HepG2 (cell line): ENCODE measurements around the gene ZNF524. TPM values are rescaled to one million over a fixed set of nuclear protein-coding genes. Genes with fewer than 3 reads are reported as not detected.

ENCODE experiments used
- ATAC-seq: fragments of 200-7000 bp; cut with Tn5 transposase; 3 replicates; pipeline ENCODE4 v1.9.1; 2020; ENCODE audit warnings: mild to moderate bottlenecking, moderate library complexity
- BruUV-seq: library from RNA; stranded (reverse); fragments of 400-500 nt; replicated peaks from 2 replicates; lab custom pipeline; 2021; lab: Mats Ljungman, UMichigan
- CTCF ChIA-PET: fragments of 300-600 bp; formaldehyde crosslinking; extraction: SDS; loops from one replicate; lab custom pipeline; 2021; ENCODE audit warnings: low total read pairs, inconsistent platforms, low intra/inter-chr PET ratio; lab: Yijun Ruan, JAX
- POLR2A ChIA-PET: fragments of 350-600 bp; sonication (Branson Sonifier 250); formaldehyde crosslinking; loops from one replicate; lab custom pipeline; 2020; ENCODE audit warnings: antibody characterized with exemption, inconsistent platforms; lab: Yijun Ruan, JAX
- DNase-seq: peaks from one replicate; pipeline ENCODE4 v3.0.0-alpha.2; 2015; ENCODE audit warnings: low spot score
- FAIRE-seq: peaks from 3 replicates; lab custom pipeline; 2011; peaks lifted over from hg19 to GRCh38; lab: Jason Lieb, UNC
- H2AFZ ChIP-seq: one replicate; pipeline ENCODE4 v1.6.1; 2011; ENCODE audit warnings: low read length, inconsistent platforms
- H3K27ac ChIP-seq: fragments of 300-600 bp; 3 replicates; pipeline ENCODE4 v1.8.0; 2011; ENCODE audit warnings: mixed run types, mild to moderate bottlenecking, mixed read lengths, low read length, inconsistent platforms; ENCODE audit not compliant: insufficient read depth; ENCODE audit errors: extremely low read length
- H3K27me3 ChIP-seq, 2 experiments: fragments of 200-600 bp in 1 of 2; 2 replicates in 1 of 2; 3 replicates in 1 of 2; pipeline versions ENCODE4 v1.6.0 to v1.8.0; 2011; ENCODE audit warnings: low read length in 2 of 2, mild to moderate bottlenecking in 2 of 2, moderate library complexity in 2 of 2, inconsistent platforms in 1 of 2; ENCODE audit not compliant: insufficient read depth in 2 of 2, control insufficient read depth in 1 of 2
- H3K36me3 ChIP-seq, 2 experiments: fragments of 200-600 bp in 1 of 2; replicated peaks in 1 of 2; 2 replicates in 1 of 2; 3 replicates in 1 of 2; pipeline versions ENCODE4 v1.5.1 to v1.8.0; 2011; ENCODE audit warnings: low read length in 2 of 2, inconsistent platforms in 1 of 2; ENCODE audit not compliant: insufficient read depth in 2 of 2, control insufficient read depth in 1 of 2
- H3K4me1 ChIP-seq: 2 replicates; pipeline ENCODE4 v1.5.1; 2012; ENCODE audit warnings: low read length, inconsistent platforms; ENCODE audit not compliant: insufficient read depth
- H3K4me2 ChIP-seq: 2 replicates; pipeline ENCODE4 v1.6.0; 2011; ENCODE audit warnings: low read depth, low read length, inconsistent platforms
- H3K4me3 ChIP-seq, 3 experiments: fragments of 200-600 bp in 1 of 3; sonication (generic), shearing (Covaris generic) in 1 of 3; replicated peaks in 1 of 3; 2 replicates each; pipeline ENCODE4 v1.5.1; 2011 to 2016; ENCODE audit warnings: low read length in 3 of 3, inconsistent platforms in 2 of 3, low read depth in 2 of 3, mild to moderate bottlenecking in 2 of 3, control low read depth in 1 of 3, mixed read lengths in 1 of 3; ENCODE audit not compliant: insufficient read depth in 1 of 3
- H3K79me2 ChIP-seq: one replicate; pipeline ENCODE4 v1.6.1; 2011; ENCODE audit warnings: low read length, inconsistent platforms; ENCODE audit not compliant: insufficient read depth
- H3K9ac ChIP-seq: 2 replicates; pipeline ENCODE4 v1.6.0; 2011; ENCODE audit warnings: mild to moderate bottlenecking, low read depth, low read length, inconsistent platforms; ENCODE audit not compliant: insufficient read depth
- H3K9me3 ChIP-seq: 2 replicates; pipeline ENCODE4 v1.5.1; 2012; ENCODE audit warnings: mild to moderate bottlenecking, low read length
- H4K20me1 ChIP-seq: 2 replicates; pipeline ENCODE4 v1.6.0; 2011; ENCODE audit warnings: inconsistent platforms, mild to moderate bottlenecking, low read length, moderate library complexity; ENCODE audit not compliant: insufficient read depth
- ATF1 ChIP-seq: IDR thresholded peaks from 2 replicates; pipeline ENCODE4 v1.6.1; 2016; ENCODE audit warnings: mild to moderate bottlenecking, control low read depth
- HNRNPK ChIP-seq: fragments of 200-400 bp; formaldehyde crosslinking; IDR thresholded peaks from 2 replicates; pipeline ENCODE4 v1.6.1; 2018; ENCODE audit warnings: low read length, low read depth, moderate library complexity, mild to moderate bottlenecking; ENCODE audit not compliant: poor library complexity, severe bottlenecking
- POLR2AphosphoS5 ChIP-seq: IDR thresholded peaks from 2 replicates; pipeline ENCODE4 v1.6.1; 2012; ENCODE audit warnings: low read depth, low read length
- RBFOX2 ChIP-seq: fragments of 200-400 bp; formaldehyde crosslinking; IDR thresholded peaks from 2 replicates; pipeline ENCODE4 v1.6.1; 2017; ENCODE audit warnings: low read depth, mild to moderate bottlenecking, low read length
- TSC22D2 ChIP-seq: sonication (generic); formaldehyde crosslinking; IDR thresholded peaks from 2 replicates; pipeline ENCODE4 v1.5.1; 2020; ENCODE audit warnings: missing genetic modification reagents, mild to moderate bottlenecking, borderline replicate concordance
- ZBTB38 ChIP-seq: sonication (generic); formaldehyde crosslinking; IDR thresholded peaks from 2 replicates; pipeline ENCODE4 v1.5.1; 2020; ENCODE audit warnings: mild to moderate bottlenecking, missing genetic modification reagents
- ZNF451 ChIP-seq: sonication (generic); formaldehyde crosslinking; IDR thresholded peaks from 2 replicates; pipeline ENCODE4 v1.5.0; 2020; ENCODE audit warnings: mild to moderate bottlenecking, missing genetic modification reagents
- ZSCAN9 ChIP-seq: IDR thresholded peaks from 2 replicates; pipeline ENCODE4 v1.6.1; 2016; ENCODE audit warnings: borderline replicate concordance
- WGBS: methylation state at CpG from one replicate; pipeline ENCODE4 v1.1.6; 2017; ENCODE audit warnings: low lambda C conversion rate; 5-methylcytosine and 5-hydroxymethylcytosine counted together
- in situ Hi-C: cut with HindIII; loops from 2 replicates; pipeline ENCODE4 v1.10.0; 2017; ENCODE audit warnings: low pct_unique_long_range_greater_than_20kb; ENCODE audit not compliant: extremely low pct_ligation_motif_present
- intact Hi-C: fragments of 100-400 bp; cut with micrococcal nuclease; formaldehyde crosslinking; loops from one replicate; pipeline ENCODE4 v1.10.0; 2022; ENCODE audit not compliant: unreplicated experiment
- polyA plus RNA-seq, 8 experiments: library from polyadenylated mRNA; depleted of rRNA in 3 of 8; stranded (reverse) in 7 of 8; unstranded in 1 of 8; fragments of >200 nt; fragmentation: Illumina TruSeq in 4 of 8; extraction: Trizol in 4 of 8; gene quantifications; 2 replicates each; pipeline versions ENCODE4 v1.2.1 to v1.2.3, GENCODE V29; 2011 to 2016; ENCODE audit warnings: low read depth in 4 of 8, missing spikeins in 1 of 8, mixed read lengths in 1 of 8; ENCODE audit not compliant: insufficient read depth in 1 of 8
- total RNA-seq, 5 experiments: library from RNA; depleted of rRNA; stranded (reverse); fragments of >200 nt; fragmentation: Illumina TruSeq; extraction: Trizol; gene quantifications; 2 replicates each; pipeline ENCODE4 v1.2.3, GENCODE V29; 2016; ENCODE audit warnings: low read depth in 1 of 5
- TF ChIP-seq, protein P1 (sequence below): sonication (generic); formaldehyde crosslinking; conservative IDR thresholded peaks from 2 replicates; pipeline ENCODE4 v1.8.0; 2022; ENCODE audit warnings: mild to moderate bottlenecking, moderate library complexity, missing genetic modification reagents
- TF ChIP-seq, protein P2 (sequence below): sonication (generic); formaldehyde crosslinking; IDR thresholded peaks from 2 replicates; pipeline ENCODE4 v1.4.0; 2020; ENCODE audit warnings: missing genetic modification reagents

Gene ZNF524
- total and polyA plus RNA-seq, 2 of the 13 experiments (the other 11 are each of a cell fraction or from before 2014, with no cell fraction given): 3.2 to 4.6 TPM

DNA sequence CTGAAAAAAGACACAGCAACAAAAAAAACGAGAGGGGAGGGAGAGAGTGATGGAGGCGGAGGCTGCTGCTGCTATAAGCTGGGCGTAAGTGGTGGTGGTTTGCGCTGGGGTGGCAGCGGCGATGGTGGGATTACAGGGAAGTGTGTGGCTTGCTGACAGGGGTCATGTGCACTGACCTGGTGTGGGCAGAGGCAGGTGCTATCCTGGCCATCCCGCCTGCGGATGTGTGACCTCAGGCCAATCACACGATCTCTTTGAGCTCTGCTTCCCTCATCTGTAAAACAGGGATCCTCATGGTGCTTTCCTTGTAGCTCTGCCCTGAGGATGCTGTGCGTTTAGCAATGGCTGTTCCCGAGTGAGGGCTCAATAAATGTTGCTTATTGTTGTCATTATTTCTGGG is 37.4 kb downstream of the ZNF524 start:
- no peak overlapping the region for H3K9ac ChIP-seq
- in situ Hi-C loops: no loop called here
- CTCF ChIA-PET: no interaction called here

DNA sequence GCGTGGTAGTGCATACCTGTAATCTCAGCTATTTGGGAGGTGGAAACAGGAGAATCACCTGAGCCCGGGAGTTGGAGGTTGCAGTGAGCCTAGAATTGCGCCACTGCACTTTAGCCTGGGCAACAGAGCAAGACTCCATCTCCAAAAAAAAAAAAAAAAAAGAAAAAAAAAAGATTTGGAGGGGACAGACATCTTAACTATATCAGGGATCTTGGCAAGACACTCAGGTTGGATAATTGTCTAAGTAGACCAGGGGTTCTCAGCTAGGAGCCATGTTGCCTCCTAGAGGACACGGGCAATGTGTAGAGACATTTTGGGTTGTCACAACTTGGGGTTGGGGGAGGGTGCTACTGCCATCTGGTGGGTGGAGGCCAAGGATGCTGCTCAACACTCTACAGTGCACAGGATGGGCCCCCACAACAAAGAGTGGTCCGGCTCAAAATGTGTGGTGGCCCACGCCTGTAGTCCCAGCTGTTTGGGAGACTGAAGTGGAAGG is 38.8 kb downstream of the ZNF524 start:
- CTCF ChIA-PET: no interaction called here
- FAIRE-seq (peak; percentile 80), DNase-seq (peak; percentile 66), ATAC-seq (peak; percentile 6; the same call in 2 of the 3 replicates)
- Histone ChIP-seq H3K9me3 (no peaks in the 10 kb centered on the region), H3K79me2 (peaks cover 40% of the 10 kb centered on the region), H3K4me3 (peak overlapping the region in 1 of 3 experiments; percentile 4; a peak in 2 of 6 replicates), H3K27me3 (no peaks in the 10 kb centered on the region; a peak in 1 of 5 replicates), H3K36me3 (no peaks in the 10 kb centered on the region), H3K4me1 (peaks cover 51% of the 10 kb centered on the region), H3K4me2 (no peak overlapping the region), H4K20me1 (no peaks in the 10 kb centered on the region), H3K9ac (no peak overlapping the region), H3K27ac (no peak overlapping the region), H2AFZ (no peak overlapping the region)
- BruUV-seq: no TSS peak
- in situ Hi-C loops: no loop called here
- 62% methylated on average over 6 of the region's 6 CpGs for WGBS
- intact Hi-C loops: loop anchor here (10.0 kb wide), 1 partner anchor 54 kb away; the partner anchor contains the start of gene ZNF579
- POLR2A ChIA-PET: interaction anchor here (1.0 to 1.5 kb wide), 3 partner anchors 12 to 33 kb away, joined by 3 to 5 read pairs (median 4); partner anchors contain the start of genes ZNF784 and ZNF865
- 0 out of 2 replicates have a peak, but pooled peaks have one; percentile 43 for TF ChIP-seq ZBTB38 (CRISPR knock-in tag)
- TF ChIP-seq ZNF451 (CRISPR knock-in tag): no peak
- TF ChIP-seq TSC22D2 (CRISPR knock-in tag): no peak
- TF ChIP-seq, protein P1, sequence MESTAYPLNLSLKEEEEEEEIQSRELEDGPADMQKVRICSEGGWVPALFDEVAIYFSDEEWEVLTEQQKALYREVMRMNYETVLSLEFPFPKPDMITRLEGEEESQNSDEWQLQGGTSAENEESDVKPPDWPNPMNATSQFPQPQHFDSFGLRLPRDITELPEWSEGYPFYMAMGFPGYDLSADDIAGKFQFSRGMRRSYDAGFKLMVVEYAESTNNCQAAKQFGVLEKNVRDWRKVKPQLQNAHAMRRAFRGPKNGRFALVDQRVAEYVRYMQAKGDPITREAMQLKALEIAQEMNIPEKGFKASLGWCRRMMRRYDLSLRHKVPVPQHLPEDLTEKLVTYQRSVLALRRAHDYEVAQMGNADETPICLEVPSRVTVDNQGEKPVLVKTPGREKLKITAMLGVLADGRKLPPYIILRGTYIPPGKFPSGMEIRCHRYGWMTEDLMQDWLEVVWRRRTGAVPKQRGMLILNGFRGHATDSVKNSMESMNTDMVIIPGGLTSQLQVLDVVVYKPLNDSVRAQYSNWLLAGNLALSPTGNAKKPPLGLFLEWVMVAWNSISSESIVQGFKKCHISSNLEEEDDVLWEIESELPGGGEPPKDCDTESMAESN: no peak

More for the DNA sequence above, 37.4 kb downstream of the ZNF524 start:
- intact Hi-C loops: loop anchor here (10.0 kb wide), 1 partner anchor 53 kb away; the partner anchor contains the start of gene ZNF579
- Histone ChIP-seq H3K4me3 (no peak overlapping the region), H4K20me1 (no peaks in the 10 kb centered on the region), H3K4me1 (peaks cover 47% of the 10 kb centered on the region), H2AFZ (no peak overlapping the region), H3K79me2 (peaks cover 33% of the 10 kb centered on the region), H3K4me2 (no peak overlapping the region; the same call in 1 of the 2 replicates), H3K36me3 (no peaks in the 10 kb centered on the region), H3K27ac (no peak overlapping the region), H3K27me3 (no peaks in the 10 kb centered on the region; a peak in 1 of 5 replicates), H3K9me3 (no peaks in the 10 kb centered on the region)
- TF ChIP-seq, protein P2, sequence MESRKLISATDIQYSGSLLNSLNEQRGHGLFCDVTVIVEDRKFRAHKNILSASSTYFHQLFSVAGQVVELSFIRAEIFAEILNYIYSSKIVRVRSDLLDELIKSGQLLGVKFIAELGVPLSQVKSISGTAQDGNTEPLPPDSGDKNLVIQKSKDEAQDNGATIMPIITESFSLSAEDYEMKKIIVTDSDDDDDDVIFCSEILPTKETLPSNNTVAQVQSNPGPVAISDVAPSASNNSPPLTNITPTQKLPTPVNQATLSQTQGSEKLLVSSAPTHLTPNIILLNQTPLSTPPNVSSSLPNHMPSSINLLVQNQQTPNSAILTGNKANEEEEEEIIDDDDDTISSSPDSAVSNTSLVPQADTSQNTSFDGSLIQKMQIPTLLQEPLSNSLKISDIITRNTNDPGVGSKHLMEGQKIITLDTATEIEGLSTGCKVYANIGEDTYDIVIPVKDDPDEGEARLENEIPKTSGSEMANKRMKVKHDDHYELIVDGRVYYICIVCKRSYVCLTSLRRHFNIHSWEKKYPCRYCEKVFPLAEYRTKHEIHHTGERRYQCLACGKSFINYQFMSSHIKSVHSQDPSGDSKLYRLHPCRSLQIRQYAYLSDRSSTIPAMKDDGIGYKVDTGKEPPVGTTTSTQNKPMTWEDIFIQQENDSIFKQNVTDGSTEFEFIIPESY (CRISPR knock-in tag): peak; percentile 55; the same call in 1 of the 2 replicates
- TF ChIP-seq ATF1 (no peak), HNRNPK (no peak), POLR2AphosphoS5 (no peak), RBFOX2 (0 out of 2 replicates have a peak, but pooled peaks have one; percentile 21), ZSCAN9 (CRISPR knock-in tag) (no peak)
- DNase-seq: no peak
- FAIRE-seq: no peak
- BruUV-seq: no TSS peak
- POLR2A ChIA-PET: interaction anchor here (0.7 to 3.3 kb wide), 4 partner anchors 10 to 38 kb away, joined by 3 to 15 read pairs (median 8); partner anchors contain the start of genes FIZ1, U2AF2 and ZNF784
- WGBS: 76% methylated on average over 8 of the region's 11 CpGs
- no peak for ATAC-seq
